ENCODE results near the gene MORN1. TPM values are rescaled to one million over a fixed set of nuclear protein-coding genes. Genes with fewer than 3 reads are reported as not detected.

The MORN1 gene
- total and polyA plus RNA-seq, 2 of the 4 experiments (the other 2 are of a cell fraction), result 3.0 to 4.2 TPM

- H3K18ac ChIP-seq (ENCODE audit: low read depth, low read length), result peak overlapping the region; percentile 37
- DNase-seq (no peak), ATAC-seq (ENCODE audit: low read depth) (no peak)
- no peak overlapping the region for H2BK5ac ChIP-seq (ENCODE audit: low read depth, low read length, poor library complexity, severe bottlenecking)
- in situ Hi-C loops (cut with MboI; ENCODE audit: low sequenced_read_pairs), result no loop called here
- intact Hi-C loops (cut with micrococcal nuclease), result no loop called here
- H3K36me3 ChIP-seq (ENCODE audit: control insufficient read depth, insufficient read depth, low read length), result no peaks in the 10 kb centered on the region
- ChIA-PET CTCF (no interaction called here), POLR2A (ENCODE audit: unreplicated experiment) (no interaction called here)
- H4K5ac ChIP-seq (ENCODE audit: low read depth, low read length), result peak overlapping the region; percentile 46; the same call in 1 of the 2 replicates
- no peak overlapping the region for H3K56ac ChIP-seq (ENCODE audit: extremely low read depth, insufficient read depth, low read length)
- peak overlapping the region; percentile 91 for H2BK120ac ChIP-seq (ENCODE audit: low read depth, low read length)
- H3K23ac ChIP-seq (ENCODE audit: low read depth, low read length), result no peak overlapping the region
- no TSS peak for BruUV-seq (replicated peaks)
- TF ChIP-seq BHLHE40 (IDR thresholded peaks at IDR 0.05; ENCODE audit: low read depth, low read length) (no peak), RFX5 (IDR thresholded peaks at IDR 0.05; ENCODE audit: low read depth, low read length) (no peak), MXI1 (IDR thresholded peaks at IDR 0.05; ENCODE audit: borderline replicate concordance, low read depth, low read length) (no peak), CTCF (conservative IDR thresholded peaks at IDR 0.05; ENCODE audit: low read depth, low read length) (no peak), FOS (IDR thresholded peaks at IDR 0.05; ENCODE audit: low read depth, low read length) (no peak), NFE2L2 (IDR thresholded peaks at IDR 0.05; ENCODE audit: low read depth, low read length) (no peak), POLR2A (IDR thresholded peaks at IDR 0.05; ENCODE audit: low read depth, low read length) (no peak), SMC3 (IDR thresholded peaks at IDR 0.05; ENCODE audit: low read depth, low read length) (no peak), CHD1 (IDR thresholded peaks at IDR 0.05; ENCODE audit: low read depth, low read length) (no peak), CEBPB (IDR thresholded peaks at IDR 0.05; ENCODE audit: low read depth, low read length) (no peak), RCOR1 (IDR thresholded peaks at IDR 0.05; ENCODE audit: insufficient replicate concordance, low read length) (no peak), RAD21 (IDR thresholded peaks at IDR 0.05; ENCODE audit: low read length) (no peak), MAZ (IDR thresholded peaks at IDR 0.05; ENCODE audit: borderline replicate concordance, low read depth, low read length) (no peak), ELK1 (IDR thresholded peaks at IDR 0.05; ENCODE audit: borderline replicate concordance, low read depth, low read length) (no peak), MAFK (IDR thresholded peaks at IDR 0.05; ENCODE audit: low read depth, low read length) (no peak)
- TF ChIP-seq, protein P1, sequence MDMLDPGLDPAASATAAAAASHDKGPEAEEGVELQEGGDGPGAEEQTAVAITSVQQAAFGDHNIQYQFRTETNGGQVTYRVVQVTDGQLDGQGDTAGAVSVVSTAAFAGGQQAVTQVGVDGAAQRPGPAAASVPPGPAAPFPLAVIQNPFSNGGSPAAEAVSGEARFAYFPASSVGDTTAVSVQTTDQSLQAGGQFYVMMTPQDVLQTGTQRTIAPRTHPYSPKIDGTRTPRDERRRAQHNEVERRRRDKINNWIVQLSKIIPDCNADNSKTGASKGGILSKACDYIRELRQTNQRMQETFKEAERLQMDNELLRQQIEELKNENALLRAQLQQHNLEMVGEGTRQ (IDR thresholded peaks at IDR 0.05; ENCODE audit: low read depth, low read length), result no peak
- peak overlapping the region; percentile 46 for H4K91ac ChIP-seq (ENCODE audit: insufficient read depth, low read depth, low read length)
- H3K4ac ChIP-seq (ENCODE audit: low read depth, low read length), result peak overlapping the region; percentile 85
- peaks cover 11% of the 10 kb centered on the region for H3K4me1 ChIP-seq (ENCODE audit: control insufficient read depth, insufficient read depth, low read length)
- H3K27ac ChIP-seq (ENCODE audit: insufficient read depth, low read length), result no peak overlapping the region; the same call in 1 of the 2 replicates
- H3K79me1 ChIP-seq (ENCODE audit: low read depth in 1 of 2, low read length in 2 of 2), result no peaks in the 10 kb centered on the region; a peak in 1 of 4 replicates
- H3K27me3 ChIP-seq (ENCODE audit: control insufficient read depth, insufficient read depth, low read length), result no peaks in the 10 kb centered on the region
- H2AK5ac ChIP-seq (ENCODE audit: low read depth, low read length), result peak overlapping the region; percentile 73
- no peaks in the 10 kb centered on the region for H4K20me1 ChIP-seq (ENCODE audit: insufficient read depth, low read length)
- H3K4me3 ChIP-seq (ENCODE audit: insufficient read depth, low read depth, low read length), result no peak overlapping the region
- peaks cover 5% of the 10 kb centered on the region; the same call in 1 of the 2 replicates for H3K9me1 ChIP-seq (ENCODE audit: insufficient read depth, low read length)
- peak overlapping the region; percentile 60 to 78; a peak in 2 of 4 replicates for H4K8ac ChIP-seq (ENCODE audit: low read depth in 2 of 2, low read length in 2 of 2)
- 66% methylated on average over 10 of the region's 11 CpGs; no CpG with 5 or more reads in 1 of the 2 experiments for WGBS, 2 experiments (ENCODE audit: extremely low coverage in 2 of 2, insufficient read length in 1 of 2)
- peak overlapping the region; percentile 94 for H2AK9ac ChIP-seq (replicated peaks; ENCODE audit: low read depth, low read length, poor library complexity)
- peak overlapping the region; percentile 37; the same call in 1 of the 3 replicates for H2BK15ac ChIP-seq (ENCODE audit: low read depth, low read length)
- no peak overlapping the region for H3K9ac ChIP-seq (ENCODE audit: low read depth, low read length)
- H3K14ac ChIP-seq (replicated peaks; ENCODE audit: low read depth, low read length), result 0 out of 2 replicates have a peak overlapping the region, but pooled peaks have one; percentile 59
- H2AFZ ChIP-seq (replicated peaks; ENCODE audit: low read length, poor library complexity), result peak overlapping the region; percentile 92
- dilution Hi-C loops (cut with HindIII; ENCODE audit: low sequenced_read_pairs, unreplicated experiment), result no loop called here
- peaks cover 7% of the 10 kb centered on the region for H3K9me3 ChIP-seq (ENCODE audit: control insufficient read depth, insufficient read depth, low read length)
- H3K4me2 ChIP-seq (ENCODE audit: low read depth, low read length), result no peak overlapping the region
- H2BK20ac ChIP-seq (ENCODE audit: low read depth, low read length), result peak overlapping the region; percentile 45; the same call in 1 of the 2 replicates
These were observed 60.2 kb downstream of the MORN1 start for GRCh38 chr1:2331200-2331544.

All from IMR-90 (cell line).